ENCODE data around the gene ZBED4. TPM values are rescaled to one million over a fixed set of nuclear protein-coding genes. Genes with fewer than 3 reads are reported as not detected.

Gene ZBED4
- polyA plus RNA-seq, 1 experiment = 6.3 TPM

DNA sequence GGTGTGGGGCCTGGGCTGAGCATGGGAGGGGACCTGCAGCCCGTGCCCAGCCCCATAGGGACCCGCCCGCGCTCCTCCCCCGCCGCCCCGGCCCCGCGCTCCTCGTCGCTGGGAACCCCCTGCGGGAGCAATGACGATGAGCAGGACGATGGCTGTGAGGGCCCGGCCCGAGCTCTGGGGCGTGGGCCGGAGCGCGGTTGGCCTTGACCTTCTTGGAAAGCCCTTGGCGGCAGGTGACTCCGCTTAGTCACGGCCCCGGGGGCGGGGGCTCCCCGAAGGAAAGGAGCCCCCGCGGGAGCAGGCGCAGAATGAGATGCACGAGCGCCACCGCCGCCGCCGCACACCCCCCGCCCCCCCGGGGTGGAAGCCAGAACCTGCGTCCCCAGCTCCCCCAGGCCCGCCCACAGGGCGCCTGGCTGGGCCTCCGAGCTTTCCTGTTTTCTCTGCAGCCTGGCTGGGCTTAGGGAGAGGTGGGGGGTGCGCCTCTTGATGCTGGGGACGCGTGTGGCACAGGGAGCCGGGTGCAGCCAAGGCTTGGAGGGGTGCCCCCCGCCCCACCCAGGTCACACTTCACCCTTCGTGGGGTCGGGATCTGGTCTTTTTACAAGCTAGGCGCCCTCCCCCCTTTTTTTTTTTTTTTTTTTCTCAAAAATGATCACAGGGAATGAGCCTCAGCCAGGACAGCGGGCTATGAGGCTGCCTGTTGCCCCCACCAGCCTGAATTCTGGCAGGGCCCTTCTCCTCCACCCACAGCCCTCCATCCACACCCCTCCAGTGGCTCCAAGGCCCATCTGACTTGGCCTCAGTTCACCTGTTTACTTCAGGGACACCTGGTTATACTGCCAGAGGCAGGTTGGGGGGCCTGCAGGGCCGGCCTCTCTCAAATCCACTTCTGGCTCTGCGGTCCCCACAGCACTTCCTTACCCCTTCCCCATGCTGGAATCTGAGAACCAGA lies 82.7 kb downstream of the ZBED4 start:
- CTCF ChIA-PET = interaction anchor here (0.6 to 1.3 kb wide), 2 partner anchors 57 to 94 kb away, joined by 4 read pairs; no protein-coding TSS in a partner anchor
- Histone ChIP-seq H3K27me3 (ENCODE audit: control insufficient read depth, insufficient read depth, low read length) (no peaks in the 10 kb centered on the region), H3K9me3 (ENCODE audit: control insufficient read depth, insufficient read depth, low read length) (no peaks in the 10 kb centered on the region; the same call in 1 of the 2 replicates), H3K4me3 (ENCODE audit: low read depth, low read length) (peak overlapping the region; percentile 22; the same call in 1 of the 2 replicates), H3K27ac (ENCODE audit: low read depth, low read length) (peak overlapping the region; percentile 39)
- TF ChIP-seq, protein P1, sequence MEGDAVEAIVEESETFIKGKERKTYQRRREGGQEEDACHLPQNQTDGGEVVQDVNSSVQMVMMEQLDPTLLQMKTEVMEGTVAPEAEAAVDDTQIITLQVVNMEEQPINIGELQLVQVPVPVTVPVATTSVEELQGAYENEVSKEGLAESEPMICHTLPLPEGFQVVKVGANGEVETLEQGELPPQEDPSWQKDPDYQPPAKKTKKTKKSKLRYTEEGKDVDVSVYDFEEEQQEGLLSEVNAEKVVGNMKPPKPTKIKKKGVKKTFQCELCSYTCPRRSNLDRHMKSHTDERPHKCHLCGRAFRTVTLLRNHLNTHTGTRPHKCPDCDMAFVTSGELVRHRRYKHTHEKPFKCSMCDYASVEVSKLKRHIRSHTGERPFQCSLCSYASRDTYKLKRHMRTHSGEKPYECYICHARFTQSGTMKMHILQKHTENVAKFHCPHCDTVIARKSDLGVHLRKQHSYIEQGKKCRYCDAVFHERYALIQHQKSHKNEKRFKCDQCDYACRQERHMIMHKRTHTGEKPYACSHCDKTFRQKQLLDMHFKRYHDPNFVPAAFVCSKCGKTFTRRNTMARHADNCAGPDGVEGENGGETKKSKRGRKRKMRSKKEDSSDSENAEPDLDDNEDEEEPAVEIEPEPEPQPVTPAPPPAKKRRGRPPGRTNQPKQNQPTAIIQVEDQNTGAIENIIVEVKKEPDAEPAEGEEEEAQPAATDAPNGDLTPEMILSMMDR (IDR thresholded peaks at IDR 0.05; ENCODE audit: low read depth, low read length) = no peak
- POLR2A ChIA-PET = interaction anchor here (0.6 to 2.1 kb wide), 5 partner anchors 16 to 249 kb away, joined by 3 to 20 read pairs (median 4); partner anchors contain the start of gene PIM3
- DNase-seq (ENCODE audit: low read depth, low spot score) = peak; percentile 24

DNA sequence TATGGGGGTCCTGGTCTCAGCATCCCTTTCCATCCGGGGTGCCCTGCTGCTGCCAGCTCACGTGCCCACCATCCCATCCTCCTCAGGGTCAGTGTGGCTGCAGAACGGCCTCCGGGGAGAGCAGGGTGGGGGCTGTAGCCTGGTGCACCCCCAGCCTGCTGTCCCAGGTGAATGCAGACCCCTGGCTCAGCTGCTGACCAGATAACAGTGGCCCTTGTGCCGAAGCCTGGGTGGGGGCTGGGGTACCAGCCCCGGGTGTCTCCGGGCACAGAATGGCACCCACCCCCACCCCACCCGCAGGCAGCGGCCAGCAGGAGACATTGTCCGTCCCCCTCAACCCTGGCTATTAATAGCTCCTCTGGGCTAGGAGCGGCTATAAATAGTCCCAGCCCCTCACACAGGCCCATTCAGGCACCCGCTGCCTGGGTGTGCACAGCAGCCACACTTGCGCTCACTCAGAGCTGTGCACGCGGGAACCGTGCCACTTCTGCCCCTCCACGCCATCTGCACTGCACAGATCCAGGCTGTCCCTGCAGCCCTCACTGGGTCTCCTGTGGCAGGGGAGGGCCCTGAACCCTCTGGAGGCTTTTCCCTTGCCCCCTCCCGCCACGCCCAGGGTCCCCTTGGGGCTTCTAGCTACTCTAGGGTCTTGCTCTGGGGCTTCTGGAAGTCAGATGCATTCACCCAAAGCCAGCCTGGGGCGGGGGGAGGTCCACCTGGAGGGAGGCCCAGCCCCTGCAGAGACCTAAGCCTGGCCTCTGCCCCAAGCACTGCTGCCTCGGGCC lies 83.5 kb downstream of the ZBED4 start:
- ChIA-PET CTCF (interaction anchor here (1.3 kb wide), 1 partner anchor 93 kb away, joined by 4 read pairs; no protein-coding TSS in a partner anchor), POLR2A (interaction anchor here (0.6 to 2.1 kb wide), 3 partner anchors 15 to 142 kb away, joined by 12 to 20 read pairs (median 18); partner anchors contain the start of gene PIM3)
- H3K9me3 ChIP-seq (ENCODE audit: control insufficient read depth, insufficient read depth, low read length) = peaks cover 6% of the 10 kb centered on the region; the same call in 1 of the 2 replicates
- TF ChIP-seq, protein P1 (IDR thresholded peaks at IDR 0.05; ENCODE audit: low read depth, low read length) = no peak
- peak overlapping the region; percentile 11 for H3K27ac ChIP-seq (ENCODE audit: low read depth, low read length)
- H3K27me3 ChIP-seq (ENCODE audit: control insufficient read depth, insufficient read depth, low read length) = no peaks in the 10 kb centered on the region
- H3K4me3 ChIP-seq (ENCODE audit: low read depth, low read length) = no peak overlapping the region
- DNase-seq (ENCODE audit: low read depth, low spot score) = no peak

DNA sequence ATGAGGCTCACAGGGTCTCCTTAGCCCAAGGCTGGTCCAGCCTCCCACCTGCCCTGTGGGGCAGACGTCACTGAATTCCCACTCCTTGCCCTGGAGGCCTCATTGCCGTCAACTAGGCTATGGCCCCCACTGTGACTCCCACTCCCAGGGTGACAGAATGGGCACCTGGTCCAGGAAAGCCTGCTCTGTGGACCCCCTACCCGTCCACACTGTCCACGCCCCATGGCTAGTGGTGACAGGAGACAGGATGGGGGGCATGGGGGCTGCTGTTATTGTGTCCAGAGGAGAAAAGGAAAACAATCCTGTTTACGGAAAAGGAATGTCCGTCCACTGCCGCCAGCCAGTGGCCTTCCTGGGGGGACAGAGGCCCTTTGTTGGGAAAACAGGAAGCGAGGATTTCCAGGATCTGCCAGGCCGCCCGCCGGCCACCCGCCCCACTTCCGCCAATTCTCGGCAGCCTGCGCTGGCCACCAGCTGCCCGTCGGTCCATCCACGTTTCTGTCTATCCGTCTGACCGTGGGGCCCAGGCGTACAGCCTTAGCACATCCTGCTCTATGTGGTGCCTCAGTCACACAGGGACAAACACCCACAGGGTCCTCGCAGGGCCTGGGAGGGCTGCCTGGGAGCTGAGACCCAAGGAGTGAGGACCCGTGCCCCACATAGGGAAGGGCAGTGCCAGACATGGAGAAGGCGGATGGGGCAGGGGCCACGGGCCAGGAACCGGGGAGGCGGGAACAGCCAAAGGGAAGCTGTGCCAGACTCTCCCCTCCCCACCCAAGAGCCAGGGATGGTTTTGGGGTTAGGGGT lies 84.3 kb downstream of the ZBED4 start:
- Histone ChIP-seq H3K27ac (ENCODE audit: low read depth, low read length) (no peak overlapping the region), H3K9me3 (ENCODE audit: control insufficient read depth, insufficient read depth, low read length) (peaks cover 6% of the 10 kb centered on the region; the same call in 1 of the 2 replicates), H3K4me3 (ENCODE audit: low read depth, low read length) (no peak overlapping the region), H3K27me3 (ENCODE audit: control insufficient read depth, insufficient read depth, low read length) (no peaks in the 10 kb centered on the region)
- ChIA-PET CTCF (no interaction called here), POLR2A (interaction anchor here (0.6 to 2.1 kb wide), 2 partner anchors 24 to 141 kb away, joined by 12 to 20 read pairs; partner anchors contain the start of gene PIM3)
- TF ChIP-seq, protein P1 (IDR thresholded peaks at IDR 0.05; ENCODE audit: low read depth, low read length) = no peak
- no peak for DNase-seq (ENCODE audit: low read depth, low spot score)

DNA sequence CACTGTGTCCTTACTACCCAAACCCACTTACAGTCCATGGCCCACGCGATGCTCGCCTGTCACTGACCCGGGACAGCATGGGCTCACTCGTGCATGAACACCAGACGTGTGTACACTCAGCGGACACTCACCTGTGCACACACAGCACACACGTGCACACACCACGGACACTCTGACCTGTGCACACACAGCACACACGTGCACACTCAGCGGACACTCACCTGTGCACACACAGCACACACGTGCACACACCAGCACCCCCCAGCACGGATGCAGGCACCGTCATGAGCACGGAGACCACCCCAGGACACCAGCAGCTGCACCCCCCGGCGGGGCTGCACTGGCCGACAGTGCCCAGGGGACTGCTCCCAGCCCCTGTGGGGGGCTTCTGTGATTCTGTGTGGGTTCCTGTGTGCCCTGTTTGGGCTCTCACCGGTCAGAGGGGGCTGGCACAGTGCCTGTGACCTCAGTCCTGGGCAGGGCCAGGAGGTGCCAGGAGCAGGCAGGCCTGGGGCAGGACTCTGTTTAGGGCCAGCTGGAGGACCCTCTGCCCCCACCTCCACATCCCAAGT lies 85.0 kb downstream of the ZBED4 start:
- POLR2A ChIA-PET = no interaction called here
- CTCF ChIA-PET = no interaction called here
- TF ChIP-seq, protein P1 (IDR thresholded peaks at IDR 0.05; ENCODE audit: low read depth, low read length) = no peak
- DNase-seq (ENCODE audit: low read depth, low spot score) = no peak
- Histone ChIP-seq H3K4me3 (ENCODE audit: low read depth, low read length) (no peak overlapping the region), H3K9me3 (ENCODE audit: control insufficient read depth, insufficient read depth, low read length) (peaks cover 6% of the 10 kb centered on the region; the same call in 1 of the 2 replicates), H3K27ac (ENCODE audit: low read depth, low read length) (no peak overlapping the region), H3K27me3 (ENCODE audit: control insufficient read depth, insufficient read depth, low read length) (no peaks in the 10 kb centered on the region)

Small RNA genes lying within 50 kb of the gene (small RNA-seq; reads per million reads assigned to genes)
- not detected for gene AL117328.1 (ENCODE audit: insufficient read length, low read depth)
- gene RF00017 (ENCODE audit: insufficient read length, low read depth) = not detected

Other genes with a start within 250 kb of the ZBED4 start
- gene BRD1, start 26.0 kb upstream of the ZBED4 start, polyA plus RNA-seq (2011; rRNA removed) = 4.6 and 6.0 TPM in 2 replicates
- 5.4 and 5.6 TPM in 2 replicates for gene ALG12, start 64.6 kb downstream of the ZBED4 start, polyA plus RNA-seq (2011; rRNA removed)
- 31.6 and 35.4 TPM in 2 replicates for gene CRELD2, start 64.8 kb downstream of the ZBED4 start, polyA plus RNA-seq (2011; rRNA removed)
- gene PIM3, start 106.9 kb downstream of the ZBED4 start, polyA plus RNA-seq (2011; rRNA removed) = 6.1 and 8.2 TPM in 2 replicates
- not detected in 2 replicates for gene IL17REL, start 158.9 kb downstream of the ZBED4 start, polyA plus RNA-seq (2011; rRNA removed)
- not detected in 2 replicates for gene TTLL8, start 204.5 kb downstream of the ZBED4 start, polyA plus RNA-seq (2011; rRNA removed)
- 0.15 and 0.27 TPM in 2 replicates for gene MLC1, start 231.6 kb downstream of the ZBED4 start, polyA plus RNA-seq (2011; rRNA removed)
- gene MOV10L1, start 236.2 kb downstream of the ZBED4 start, polyA plus RNA-seq (2011; rRNA removed) = 4.2 and 4.6 TPM in 2 replicates

Measured in AG04450 (cell line).